Prostate gland (tissue), 2 donors: ENCODE results near the gene SLC25A38. TPM values are rescaled to one million over a fixed set of nuclear protein-coding genes. Genes with fewer than 3 reads are reported as not detected.

Experiments
- DNase-seq: peaks from one replicate; pipeline ENCODE4 v3.0.0-alpha.2; 2019; ENCODE audit warnings: low spot score
- H3K27ac ChIP-seq, 2 donors: fragments of 200-600 bp; sonication (generic); 2 replicates each; pipeline ENCODE4 v1.5.1; 2017 to 2019
- H3K27me3 ChIP-seq: fragments of 200-600 bp; sonication (generic); replicated peaks from 2 replicates; pipeline ENCODE4 v1.5.1; 2019; ENCODE audit not compliant: insufficient read depth
- H3K36me3 ChIP-seq, 2 donors: fragments of 200-600 bp; sonication (generic); 1 replicate in 1 of 2; 2 replicates in 1 of 2; pipeline versions ENCODE4 v1.5.1 to v1.8.1; 2017 to 2019
- H3K4me1 ChIP-seq: fragments of 200-600 bp; sonication (generic); replicated peaks from 2 replicates; pipeline ENCODE4 v1.5.1; 2019
- H3K4me3 ChIP-seq, 2 donors: fragments of 200-600 bp; sonication (generic); 2 replicates each; pipeline ENCODE4 v1.5.1; 2017 to 2019
- H3K9me3 ChIP-seq: fragments of 200-600 bp; sonication (generic); 2 replicates; pipeline ENCODE4 v1.5.1; 2017
- POLR2A ChIP-seq: fragments of 450-650 bp; IDR thresholded peaks from one replicate; pipeline ENCODE4 v1.6.1; 2016; ENCODE audit warnings: antibody characterized with exemption, mild to moderate bottlenecking
- POLR2AphosphoS5 ChIP-seq: sonication (generic); formaldehyde crosslinking; IDR thresholded peaks from one replicate; pipeline ENCODE4 v1.6.1; 2017; ENCODE audit warnings: antibody characterized with exemption
- WGBS: methylation state at CpG from one replicate; pipeline ENCODE4 v1.1.5; 2018; 5-methylcytosine and 5-hydroxymethylcytosine counted together
- intact Hi-C: fragments of 100-400 bp; cut with DNase I; formaldehyde crosslinking; loops from one replicate; pipeline ENCODE4 v1.14.2; 2022
- total RNA-seq, 2 donors: library from RNA; depleted of rRNA; stranded (reverse); fragments of >200 nt; gene quantifications; one replicate each; pipeline ENCODE4 v1.1.0, GENCODE V29; 2016
- TF ChIP-seq, protein P1 (sequence below), 4 experiments: fragments of 200-600 bp in 2 of 4; fragments of 450-650 bp in 2 of 4; sonication (generic) in 2 of 4; IDR thresholded peaks; 1 replicate in 3 of 4; 2 replicates in 1 of 4; pipeline ENCODE4 v1.5.1; 2016 to 2019; ENCODE audit warnings: antibody characterized with exemption in 4 of 4, mild to moderate bottlenecking in 2 of 4, moderate library complexity in 2 of 4

SLC25A38 gene
- total RNA-seq, 2 donors from 2014 or later: 36.7 to 72.4 TPM

DNA sequence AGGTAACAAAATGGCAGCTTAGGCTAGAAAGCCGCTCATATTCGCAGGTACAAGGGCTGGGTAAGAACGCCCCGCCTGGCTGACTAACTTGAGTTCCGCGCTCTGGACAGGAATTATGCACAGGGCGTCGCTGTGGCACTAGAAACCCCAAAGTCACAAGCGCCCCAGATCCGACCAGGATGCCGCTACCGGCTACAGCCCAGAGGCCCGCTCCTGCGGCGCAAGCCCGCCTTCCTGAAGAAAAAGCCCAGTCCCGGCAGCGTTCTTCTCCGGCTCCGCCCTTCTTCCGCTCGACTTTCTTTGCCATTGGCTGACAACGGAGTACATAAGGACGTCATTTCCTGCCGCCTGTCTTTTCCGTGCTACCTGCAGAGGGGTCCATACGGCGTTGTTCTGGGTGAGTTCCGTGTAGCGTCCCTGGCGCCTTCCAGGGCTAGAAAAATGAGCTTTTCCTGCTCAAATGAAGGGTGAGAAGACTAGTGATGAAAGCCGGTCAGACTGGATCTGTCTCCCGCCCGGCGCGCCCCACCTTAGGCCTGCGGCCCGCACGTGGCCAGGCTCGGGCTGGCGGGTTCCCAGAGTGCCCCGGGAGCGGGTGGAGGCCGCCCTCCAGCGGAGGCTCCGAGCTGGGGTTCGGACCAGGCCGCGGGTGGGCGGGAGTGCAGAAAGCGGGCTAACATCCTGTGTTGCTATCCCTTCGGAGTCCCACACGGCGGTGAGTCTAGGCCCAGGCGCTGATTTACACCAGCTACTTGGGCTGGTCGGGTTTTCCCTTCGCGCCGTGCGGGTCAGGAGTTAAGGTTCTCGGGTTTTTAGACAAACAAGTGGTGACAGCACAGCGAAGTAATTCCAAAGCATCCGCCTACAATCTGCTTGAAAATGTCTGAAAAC lies 23.4 kb downstream of the SLC25A38 start, which contains the start of gene RPSA:
Gene RPSA, plus strand, starts transcription at position 353 of the 891 bp plus-strand sequence. CDS start 934 bp downstream, outside the sequence.
- Histone ChIP-seq H3K4me1 (no peaks in the 10 kb centered on the region), H3K27ac (peak within 1 kb of the TSS; percentile 68 to 73), H3K4me3 (peak within 1 kb of the TSS; percentile 58 to 60), H3K36me3 (peaks cover 0 to 8% of the 10 kb centered on the region in 2 donors), H3K27me3 (no peaks in the 10 kb centered on the region), H3K9me3 (no peaks in the 10 kb centered on the region)
- intact Hi-C loops: loop anchor here (1.0 to 10.0 kb wide), 3 partner anchors 22 to 901 kb away; partner anchors contain the start of genes EIF1B, GORASP1 and TTC21A
- TF ChIP-seq, protein P1, sequence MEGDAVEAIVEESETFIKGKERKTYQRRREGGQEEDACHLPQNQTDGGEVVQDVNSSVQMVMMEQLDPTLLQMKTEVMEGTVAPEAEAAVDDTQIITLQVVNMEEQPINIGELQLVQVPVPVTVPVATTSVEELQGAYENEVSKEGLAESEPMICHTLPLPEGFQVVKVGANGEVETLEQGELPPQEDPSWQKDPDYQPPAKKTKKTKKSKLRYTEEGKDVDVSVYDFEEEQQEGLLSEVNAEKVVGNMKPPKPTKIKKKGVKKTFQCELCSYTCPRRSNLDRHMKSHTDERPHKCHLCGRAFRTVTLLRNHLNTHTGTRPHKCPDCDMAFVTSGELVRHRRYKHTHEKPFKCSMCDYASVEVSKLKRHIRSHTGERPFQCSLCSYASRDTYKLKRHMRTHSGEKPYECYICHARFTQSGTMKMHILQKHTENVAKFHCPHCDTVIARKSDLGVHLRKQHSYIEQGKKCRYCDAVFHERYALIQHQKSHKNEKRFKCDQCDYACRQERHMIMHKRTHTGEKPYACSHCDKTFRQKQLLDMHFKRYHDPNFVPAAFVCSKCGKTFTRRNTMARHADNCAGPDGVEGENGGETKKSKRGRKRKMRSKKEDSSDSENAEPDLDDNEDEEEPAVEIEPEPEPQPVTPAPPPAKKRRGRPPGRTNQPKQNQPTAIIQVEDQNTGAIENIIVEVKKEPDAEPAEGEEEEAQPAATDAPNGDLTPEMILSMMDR (IDR thresholded peaks at IDR 0.05): peak in 3 of 4 experiments; percentile 31 to 44 (median 33)
- TF ChIP-seq POLR2A (peak; percentile 78), POLR2AphosphoS5 (peak; percentile 94)
- under 1% methylated on average over 63 of the region's 63 CpGs for WGBS
- peak; percentile 96 for DNase-seq

DNA sequence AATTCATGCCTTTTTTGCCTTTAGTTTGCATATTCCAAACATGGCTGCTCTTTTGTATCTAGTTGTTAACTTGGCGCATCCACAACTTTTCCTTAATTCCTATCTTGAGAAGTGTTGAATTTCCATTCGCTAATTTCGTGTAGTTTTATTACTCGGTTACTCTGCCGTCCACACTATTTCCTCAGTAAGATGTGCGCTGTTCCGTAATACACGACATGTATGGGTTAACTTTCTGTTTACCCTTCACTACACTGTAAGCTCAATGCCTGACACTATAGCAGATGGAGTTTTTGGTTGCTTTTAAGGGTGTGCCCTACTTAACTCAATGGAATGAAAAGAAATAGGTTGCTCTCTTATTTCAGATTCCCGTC lies 24.1 kb downstream of the SLC25A38 start:
- peaks cover 0 to 8% of the 10 kb centered on the region in 2 donors for H3K36me3 ChIP-seq
- H3K4me3 ChIP-seq: peak overlapping the region; percentile 58 to 60
- intact Hi-C loops: loop anchor here (5.0 to 10.0 kb wide), 2 partner anchors 302 to 900 kb away; partner anchors contain the start of genes EIF1B, GORASP1 and TTC21A
- H3K27me3 ChIP-seq: no peaks in the 10 kb centered on the region
- H3K27ac ChIP-seq: peak overlapping the region; percentile 68 to 73
- H3K9me3 ChIP-seq: no peaks in the 10 kb centered on the region
- no peak for TF ChIP-seq POLR2A
- TF ChIP-seq, protein P1 (IDR thresholded peaks at IDR 0.05): no peak
- no peak for TF ChIP-seq POLR2AphosphoS5
- 2% methylated on average over 9 of the region's 9 CpGs for WGBS
- no peaks in the 10 kb centered on the region for H3K4me1 ChIP-seq
- DNase-seq: no peak

DNA sequence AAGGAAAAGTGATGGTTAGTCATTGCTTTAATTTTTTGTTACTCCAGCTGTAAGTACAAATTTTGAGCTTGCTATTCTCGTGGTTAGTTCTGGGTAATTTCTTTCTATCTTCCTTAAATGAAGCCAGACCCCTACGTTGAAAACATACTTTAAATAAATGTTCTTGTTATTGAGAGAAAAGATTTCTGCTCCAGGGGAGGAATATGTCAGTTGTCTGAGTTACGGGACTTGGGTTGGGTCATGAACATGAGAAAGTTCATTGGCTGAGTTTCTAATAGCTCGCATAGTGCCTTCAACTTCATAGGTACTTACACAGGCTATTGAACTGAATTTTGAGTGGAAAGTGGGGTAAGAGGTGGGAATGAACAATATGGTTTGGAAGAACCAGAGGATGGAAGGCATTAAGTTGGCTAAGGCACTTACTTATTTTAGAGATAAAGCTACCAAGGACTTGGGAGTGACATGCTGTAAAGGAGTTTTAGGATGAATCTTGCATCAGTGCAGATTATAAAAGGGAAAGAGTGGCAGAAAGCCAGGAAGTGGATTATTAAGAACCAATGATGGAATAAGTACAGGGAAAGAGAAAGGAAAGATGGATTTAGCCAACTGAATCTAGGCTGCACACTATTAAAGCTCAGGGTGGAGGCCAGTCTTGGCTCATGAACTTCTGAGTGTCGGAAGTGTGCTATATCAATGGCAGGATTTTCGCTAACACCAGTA lies 24.8 kb downstream of the SLC25A38 start:
- peaks cover 0 to 8% of the 10 kb centered on the region in 2 donors for H3K36me3 ChIP-seq
- H3K4me3 ChIP-seq: peak overlapping the region; percentile 58 to 60
- DNase-seq: no peak
- no peaks in the 10 kb centered on the region for H3K27me3 ChIP-seq
- intact Hi-C loops: loop anchor here (5.0 to 10.0 kb wide), 2 partner anchors 303 to 899 kb away; partner anchors contain the start of genes EIF1B, GORASP1 and TTC21A
- no peaks in the 10 kb centered on the region for H3K9me3 ChIP-seq
- H3K27ac ChIP-seq: no peak overlapping the region
- TF ChIP-seq, protein P1 (IDR thresholded peaks at IDR 0.05): no peak
- TF ChIP-seq POLR2A (no peak), POLR2AphosphoS5 (no peak)
- WGBS: 70% methylated on average over 6 of the region's 6 CpGs
- H3K4me1 ChIP-seq: no peaks in the 10 kb centered on the region

DNA sequence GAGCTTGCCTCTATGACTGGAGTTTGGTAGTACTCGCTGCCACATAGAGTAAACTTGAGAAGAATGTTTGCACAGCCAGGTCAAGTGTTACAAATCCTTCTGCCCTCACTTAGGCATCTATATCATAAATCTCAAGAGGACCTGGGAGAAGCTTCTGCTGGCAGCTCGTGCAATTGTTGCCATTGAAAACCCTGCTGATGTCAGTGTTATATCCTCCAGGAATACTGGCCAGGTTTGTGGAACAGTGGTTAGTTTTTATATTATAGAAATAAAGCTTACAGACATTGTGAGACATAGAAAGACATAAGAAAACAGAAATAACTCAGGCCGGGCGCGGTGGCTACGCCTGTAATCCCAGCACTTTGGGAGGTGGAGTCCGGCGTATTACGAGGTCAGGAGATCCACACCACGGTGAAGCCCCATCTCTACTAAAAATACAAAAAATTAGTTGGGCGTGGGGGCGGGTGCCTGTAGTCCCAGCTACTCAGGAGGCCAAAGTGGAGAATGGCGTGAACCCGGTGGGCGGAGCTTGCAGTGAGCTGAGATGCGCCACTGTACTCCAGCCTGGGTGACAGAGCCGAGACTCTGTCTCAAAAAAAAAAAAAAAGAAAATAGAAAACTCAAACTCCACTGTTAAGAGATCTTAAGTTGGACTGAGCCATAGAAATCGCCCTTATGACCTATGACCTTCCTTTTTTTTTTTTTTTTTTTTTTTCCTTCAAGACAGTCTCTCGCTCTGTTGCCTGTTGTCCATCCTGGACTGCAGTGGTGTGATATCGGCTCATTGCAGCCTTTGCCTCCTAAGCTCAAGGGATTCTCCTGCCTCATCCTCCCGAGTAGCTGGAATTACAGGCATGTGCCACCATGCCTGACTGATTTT lies 25.6 kb downstream of the SLC25A38 start:
- Histone ChIP-seq H3K4me1 (no peaks in the 10 kb centered on the region), H3K4me3 (no peak overlapping the region), H3K36me3 (peaks cover 0 to 8% of the 10 kb centered on the region in 2 donors), H3K27ac (no peak overlapping the region), H3K27me3 (no peaks in the 10 kb centered on the region), H3K9me3 (no peaks in the 10 kb centered on the region)
- DNase-seq: no peak
- no peak for TF ChIP-seq POLR2AphosphoS5
- TF ChIP-seq POLR2A: no peak
- TF ChIP-seq, protein P1 (IDR thresholded peaks at IDR 0.05): no peak
- intact Hi-C loops: loop anchor here (5.0 to 10.0 kb wide), 2 partner anchors 304 to 899 kb away; partner anchors contain the start of genes EIF1B, GORASP1 and TTC21A
- 86% methylated on average over 21 of the region's 21 CpGs for WGBS
